Measurements from ENCODE around the gene NFAT5. TPM values are rescaled to one million over a fixed set of nuclear protein-coding genes. Genes with fewer than 3 reads are reported as not detected.

Gene NFAT5
- total RNA-seq, 1 experiment from 2014 or later, result 7.0 TPM

DNA sequence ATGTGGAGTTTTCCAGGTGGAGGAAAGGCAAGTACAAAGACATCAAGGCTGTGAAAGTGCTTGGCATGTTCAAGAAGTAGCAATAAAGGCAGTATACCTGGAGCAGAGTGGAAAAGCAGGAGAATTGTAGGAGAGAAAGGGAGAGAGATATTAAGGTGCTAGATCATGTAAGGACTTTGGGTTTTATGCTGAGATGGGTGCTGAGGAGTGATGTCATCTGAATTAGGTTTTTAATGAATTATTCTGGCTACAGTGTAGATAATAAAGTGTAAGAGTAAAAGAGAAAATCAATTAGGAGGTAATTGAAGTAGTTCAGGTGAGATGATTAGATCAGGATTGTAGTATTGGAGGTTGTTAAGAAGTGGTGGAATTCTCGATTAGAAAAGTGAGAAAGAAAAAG, 34.0 kb downstream of the NFAT5 start:
- no peaks in the 10 kb centered on the region for H3K36me3 ChIP-seq (replicated peaks; ENCODE audit: control insufficient read depth, insufficient read depth, low read length)
- no peaks in the 10 kb centered on the region for H3K27me3 ChIP-seq (ENCODE audit: control insufficient read depth, insufficient read depth, low read length)
- H3K4me3 ChIP-seq (ENCODE audit: insufficient read depth, low read depth, low read length), result no peak overlapping the region
- DNase-seq, result no peak

- no peak for DNase-seq
- Histone ChIP-seq H3K36me3 (replicated peaks; ENCODE audit: control insufficient read depth, insufficient read depth, low read length) (no peaks in the 10 kb centered on the region), H3K4me3 (ENCODE audit: insufficient read depth, low read depth, low read length) (no peak overlapping the region), H3K27me3 (ENCODE audit: control insufficient read depth, insufficient read depth, low read length) (no peaks in the 10 kb centered on the region)
Observed at GRCh38 chr16:69600202-69600601, 34.4 kb downstream of the NFAT5 start.

DNA sequence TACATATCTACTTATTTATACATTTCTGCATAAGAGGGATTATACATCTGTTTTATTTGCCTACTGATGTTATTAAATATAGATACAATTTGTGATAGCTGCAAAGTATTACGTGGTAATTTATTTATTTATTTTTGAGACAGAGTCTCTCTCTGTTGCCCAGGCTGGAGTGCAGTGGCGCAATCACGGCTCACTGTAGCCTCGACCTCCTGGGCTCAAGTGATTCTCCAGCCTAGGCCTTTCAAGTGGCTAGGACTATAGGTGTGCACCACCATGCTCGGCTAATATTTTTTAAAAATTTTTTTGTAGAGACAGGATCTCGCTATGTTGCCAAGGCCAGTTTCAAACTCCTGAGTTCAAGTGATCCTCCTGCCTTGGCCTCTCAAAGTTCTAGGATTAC, 35.5 kb downstream of the NFAT5 start:
- H3K27me3 ChIP-seq (ENCODE audit: control insufficient read depth, insufficient read depth, low read length), result no peaks in the 10 kb centered on the region
- no peak for DNase-seq
- H3K4me3 ChIP-seq (ENCODE audit: insufficient read depth, low read depth, low read length), result no peak overlapping the region
- H3K36me3 ChIP-seq (replicated peaks; ENCODE audit: control insufficient read depth, insufficient read depth, low read length), result no peaks in the 10 kb centered on the region

- DNase-seq, result no peak
- H3K4me3 ChIP-seq (ENCODE audit: insufficient read depth, low read depth, low read length), result no peak overlapping the region
- no peaks in the 10 kb centered on the region for H3K36me3 ChIP-seq (replicated peaks; ENCODE audit: control insufficient read depth, insufficient read depth, low read length)
- H3K27me3 ChIP-seq (ENCODE audit: control insufficient read depth, insufficient read depth, low read length), result no peaks in the 10 kb centered on the region
Observed at GRCh38 chr16:69606985-69607384, 41.2 kb downstream of the NFAT5 start.

- Histone ChIP-seq H3K4me3 (ENCODE audit: insufficient read depth, low read depth, low read length) (no peak overlapping the region), H3K36me3 (replicated peaks; ENCODE audit: control insufficient read depth, insufficient read depth, low read length) (no peaks in the 10 kb centered on the region), H3K27me3 (ENCODE audit: control insufficient read depth, insufficient read depth, low read length) (no peaks in the 10 kb centered on the region)
- no peak for DNase-seq
Observed at GRCh38 chr16:69607674-69608073, 41.9 kb downstream of the NFAT5 start.

DNA sequence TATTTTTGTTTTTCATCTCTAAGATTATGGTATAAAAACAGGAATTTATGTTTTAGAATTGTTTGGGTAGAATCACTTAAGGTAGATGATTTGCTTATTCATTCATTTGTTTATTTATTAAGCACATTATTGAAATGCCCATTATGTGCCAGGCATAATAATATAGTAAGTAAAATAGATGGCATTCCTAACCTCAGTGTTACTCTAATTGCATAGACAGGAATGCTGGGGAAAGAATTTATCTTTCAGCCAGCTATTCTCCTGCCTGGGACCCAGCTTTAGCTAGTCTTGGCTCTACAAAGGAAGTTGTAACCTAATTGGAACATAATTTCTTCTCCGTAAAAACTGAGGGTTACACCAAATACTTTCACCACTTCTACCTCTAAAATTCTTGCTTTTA, 44.6 kb downstream of the NFAT5 start:
- Histone ChIP-seq H3K4me3 (ENCODE audit: insufficient read depth, low read depth, low read length) (no peak overlapping the region), H3K27me3 (ENCODE audit: control insufficient read depth, insufficient read depth, low read length) (no peaks in the 10 kb centered on the region), H3K36me3 (replicated peaks; ENCODE audit: control insufficient read depth, insufficient read depth, low read length) (no peaks in the 10 kb centered on the region)
- DNase-seq, result peak; percentile 37

- Histone ChIP-seq H3K4me3 (ENCODE audit: insufficient read depth, low read depth, low read length) (no peak overlapping the region), H3K27me3 (ENCODE audit: control insufficient read depth, insufficient read depth, low read length) (no peaks in the 10 kb centered on the region)
- no peak for DNase-seq
Observed at GRCh38 chr16:69611103-69611640, 45.4 kb downstream of the NFAT5 start.

DNA sequence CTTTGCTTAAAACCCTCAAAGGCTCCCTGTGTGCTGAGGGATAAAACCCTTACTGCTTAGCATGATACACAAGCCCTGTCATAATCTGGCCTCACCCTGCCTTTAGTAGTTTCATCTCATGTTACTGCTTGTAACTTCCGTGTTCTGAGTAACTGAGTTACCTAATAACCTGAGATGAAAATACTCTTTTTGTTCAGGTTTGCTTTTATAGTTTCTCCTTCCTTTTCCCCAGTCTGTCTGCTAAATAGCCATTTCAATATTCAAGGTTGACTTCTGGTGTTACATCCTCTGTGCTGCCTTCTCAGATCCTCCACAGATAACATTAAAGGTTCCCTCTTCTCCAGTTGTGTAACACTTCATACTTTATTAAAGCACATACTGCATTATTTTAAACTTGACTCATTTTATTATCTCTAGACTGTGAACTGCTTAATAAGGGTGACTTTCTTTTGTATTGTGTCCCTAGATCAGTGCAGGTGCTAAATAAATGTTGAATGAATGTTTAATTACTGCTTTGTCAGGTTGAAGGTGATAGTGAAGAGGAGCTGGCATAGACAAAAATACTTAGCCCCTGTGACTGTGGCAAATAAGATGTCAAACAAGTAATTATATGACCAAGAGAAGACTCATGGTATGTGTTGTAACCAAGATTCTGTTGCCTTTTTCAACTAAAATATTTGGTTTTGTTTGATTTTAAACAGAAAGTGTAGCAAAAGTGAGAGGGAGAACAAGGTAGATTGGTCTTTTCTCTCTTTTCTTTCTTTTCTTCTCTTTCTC, 47.8 kb downstream of the NFAT5 start:
- H3K36me3 ChIP-seq (replicated peaks; ENCODE audit: control insufficient read depth, insufficient read depth, low read length), result no peaks in the 10 kb centered on the region
- no peak for DNase-seq
- no peaks in the 10 kb centered on the region for H3K27me3 ChIP-seq (ENCODE audit: control insufficient read depth, insufficient read depth, low read length)
- no peak overlapping the region for H3K4me3 ChIP-seq (ENCODE audit: insufficient read depth, low read depth, low read length)

More at GRCh38 chr16:69611103-69611640, 45.4 kb downstream of the NFAT5 start:
- H3K36me3 ChIP-seq (replicated peaks; ENCODE audit: control insufficient read depth, insufficient read depth, low read length), result no peaks in the 10 kb centered on the region

GRCh38 chr16:69615528-69615927, 49.8 kb downstream of the NFAT5 start:
- Histone ChIP-seq H3K36me3 (replicated peaks; ENCODE audit: control insufficient read depth, insufficient read depth, low read length) (no peaks in the 10 kb centered on the region), H3K4me3 (ENCODE audit: insufficient read depth, low read depth, low read length) (no peak overlapping the region), H3K27me3 (ENCODE audit: control insufficient read depth, insufficient read depth, low read length) (no peaks in the 10 kb centered on the region)
- no peak for DNase-seq

GRCh38 chr16:69616082-69616481, 50.3 kb downstream of the NFAT5 start:
- Histone ChIP-seq H3K27me3 (ENCODE audit: control insufficient read depth, insufficient read depth, low read length) (no peaks in the 10 kb centered on the region), H3K4me3 (ENCODE audit: insufficient read depth, low read depth, low read length) (no peak overlapping the region), H3K36me3 (replicated peaks; ENCODE audit: control insufficient read depth, insufficient read depth, low read length) (no peaks in the 10 kb centered on the region)
- DNase-seq, result no peak

DNA sequence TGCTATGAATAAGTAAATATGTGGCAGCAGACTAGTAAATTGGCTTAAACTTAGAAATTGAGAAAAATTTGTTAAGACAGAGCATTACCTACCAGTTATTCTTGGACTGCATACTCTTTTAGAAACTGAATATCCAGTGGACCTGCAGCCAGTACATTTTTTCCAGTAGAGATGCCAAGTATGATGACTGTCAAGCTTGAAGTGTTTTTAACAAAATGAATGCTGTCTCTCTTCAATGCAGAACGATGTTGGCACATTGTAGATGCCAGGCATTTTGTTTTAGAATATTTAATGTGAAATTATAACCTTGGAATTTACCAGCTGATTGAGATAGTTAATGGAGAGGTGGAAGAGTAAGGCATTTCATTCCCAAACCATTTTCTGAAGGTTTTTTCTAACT, 52.5 kb downstream of the NFAT5 start:
- Histone ChIP-seq H3K36me3 (replicated peaks; ENCODE audit: control insufficient read depth, insufficient read depth, low read length) (no peaks in the 10 kb centered on the region), H3K4me3 (ENCODE audit: insufficient read depth, low read depth, low read length) (no peak overlapping the region), H3K27me3 (ENCODE audit: control insufficient read depth, insufficient read depth, low read length) (no peaks in the 10 kb centered on the region)
- no peak for DNase-seq

DNA sequence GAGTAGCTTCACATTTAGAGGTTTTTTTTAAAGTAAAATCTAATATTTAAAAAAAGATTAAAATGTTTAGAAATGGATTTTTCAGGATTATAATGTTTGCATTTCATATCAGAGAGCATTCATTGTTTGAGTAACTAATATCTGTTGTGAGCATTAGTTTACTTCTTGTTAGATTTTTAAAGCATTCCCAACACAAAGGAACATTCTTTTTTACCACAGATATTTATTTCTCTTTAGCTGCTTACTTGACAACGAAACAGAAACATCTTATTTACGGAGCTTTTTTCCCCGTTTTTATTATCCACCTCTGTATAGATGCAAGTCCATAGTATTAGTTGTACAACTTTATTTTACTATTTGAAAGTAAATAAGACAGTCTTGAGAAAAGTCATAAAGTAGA, 53.0 kb downstream of the NFAT5 start:
- DNase-seq, result no peak
- H3K36me3 ChIP-seq (replicated peaks; ENCODE audit: control insufficient read depth, insufficient read depth, low read length), result no peaks in the 10 kb centered on the region
- H3K4me3 ChIP-seq (ENCODE audit: insufficient read depth, low read depth, low read length), result no peak overlapping the region
- H3K27me3 ChIP-seq (ENCODE audit: control insufficient read depth, insufficient read depth, low read length), result no peaks in the 10 kb centered on the region

DNA sequence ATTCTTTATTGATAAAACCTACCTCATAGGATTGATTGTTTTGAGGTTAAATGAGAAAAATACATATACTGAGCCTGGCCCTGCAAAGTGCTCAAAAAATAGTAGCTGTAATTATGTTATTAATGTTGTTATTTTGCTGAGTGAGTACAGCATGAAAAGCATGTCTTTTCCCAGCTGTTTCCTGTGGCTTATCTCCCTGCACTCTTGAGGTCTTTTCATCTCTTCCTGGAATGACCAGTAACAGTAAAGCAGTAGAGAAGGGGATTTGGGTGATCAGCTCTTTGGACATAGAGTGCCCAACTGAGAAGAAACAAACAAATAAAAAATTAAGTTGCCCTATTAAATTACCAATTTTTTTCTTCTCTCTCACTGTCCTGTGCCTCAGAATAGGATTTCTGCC, 53.7 kb downstream of the NFAT5 start:
- H3K36me3 ChIP-seq (replicated peaks; ENCODE audit: control insufficient read depth, insufficient read depth, low read length), result no peaks in the 10 kb centered on the region
- DNase-seq, result no peak
- no peak overlapping the region for H3K4me3 ChIP-seq (ENCODE audit: insufficient read depth, low read depth, low read length)
- H3K27me3 ChIP-seq (ENCODE audit: control insufficient read depth, insufficient read depth, low read length), result no peaks in the 10 kb centered on the region

DNA sequence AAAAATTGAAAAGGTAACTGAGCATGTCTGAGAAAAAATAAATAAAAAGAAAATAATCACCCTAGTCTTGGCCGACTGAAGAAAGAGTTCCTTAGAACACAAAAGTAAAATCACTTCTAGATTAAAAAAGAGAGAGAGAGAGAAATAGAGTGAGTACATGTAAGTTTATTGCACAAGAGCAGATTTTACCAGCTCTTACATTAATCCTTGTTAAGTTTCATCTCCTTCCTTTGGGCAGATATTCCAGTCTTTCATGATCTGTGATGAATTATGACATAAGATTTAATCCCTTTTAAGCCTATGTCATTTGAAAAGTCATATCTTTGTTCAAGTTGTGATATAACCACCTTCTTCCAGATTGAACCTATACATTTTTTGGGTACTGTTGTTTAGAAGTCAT, 54.8 kb downstream of the NFAT5 start:
- Histone ChIP-seq H3K27me3 (ENCODE audit: control insufficient read depth, insufficient read depth, low read length) (no peaks in the 10 kb centered on the region), H3K36me3 (replicated peaks; ENCODE audit: control insufficient read depth, insufficient read depth, low read length) (no peaks in the 10 kb centered on the region), H3K4me3 (ENCODE audit: insufficient read depth, low read depth, low read length) (no peak overlapping the region)
- no peak for DNase-seq

GRCh38 chr16:69621225-69621624, 55.5 kb downstream of the NFAT5 start:
- Histone ChIP-seq H3K27me3 (ENCODE audit: control insufficient read depth, insufficient read depth, low read length) (no peaks in the 10 kb centered on the region), H3K36me3 (replicated peaks; ENCODE audit: control insufficient read depth, insufficient read depth, low read length) (no peaks in the 10 kb centered on the region), H3K4me3 (ENCODE audit: insufficient read depth, low read depth, low read length) (no peak overlapping the region)
- DNase-seq, result no peak
